ENCODE data around the gene VIPR2. TPM values are rescaled to one million over a fixed set of nuclear protein-coding genes. Genes with fewer than 3 reads are reported as not detected.
"Not testable (repeated sequence)": the region's sequence is repeated elsewhere in the genome, so short reads cannot be mapped to it uniquely, and the experiment has no call there.

VIPR2 gene
- total RNA-seq, 1 donor from 2014 or later, result not detected

DNA sequence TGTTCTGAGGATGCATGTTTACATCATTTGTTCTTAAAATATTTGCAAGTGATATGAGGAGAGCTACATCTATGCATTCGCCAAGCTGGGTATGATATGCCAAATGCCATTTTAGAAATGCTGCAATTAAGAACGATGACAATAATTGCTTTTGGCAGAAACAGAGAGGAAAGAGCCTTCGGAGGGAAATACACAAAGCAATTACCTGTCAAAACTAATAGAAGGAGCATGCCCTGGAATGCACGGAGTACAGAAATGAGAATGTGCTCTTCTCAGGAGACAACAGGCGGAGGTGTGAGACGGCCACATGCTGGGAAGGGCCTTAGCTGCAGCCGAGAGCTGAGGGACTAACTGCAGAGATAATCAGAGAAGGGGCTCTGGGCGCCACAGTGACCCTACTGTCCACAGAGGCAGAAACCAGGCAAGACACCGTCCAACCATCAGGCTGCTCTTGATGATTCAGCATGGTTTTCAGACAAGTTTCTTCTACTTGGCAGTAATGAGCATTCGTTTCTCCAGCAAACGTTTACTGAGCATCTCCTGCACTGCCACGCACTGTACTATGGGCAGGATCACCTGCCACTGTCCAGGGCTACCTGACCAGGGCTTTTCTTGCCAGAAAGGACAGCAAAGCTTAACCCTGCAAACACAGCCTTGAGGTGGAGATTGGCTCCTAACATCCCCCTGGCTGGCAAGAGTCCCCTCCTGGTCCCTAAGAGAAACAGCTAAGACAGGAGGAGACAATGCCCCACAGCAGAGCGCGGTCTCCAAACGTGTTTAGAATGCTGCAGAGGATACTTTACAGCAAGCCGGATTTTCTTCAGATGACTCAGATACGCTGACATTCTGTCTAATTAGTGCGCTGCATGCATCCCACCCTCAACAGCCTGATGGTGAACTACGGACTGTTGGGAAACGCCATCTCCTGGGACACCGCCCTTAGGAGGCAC lies 18.1 kb downstream of the VIPR2 start:
- H3K4me3 Mint-ChIP-seq, result no peak overlapping the region
- peaks cover 6% of the 10 kb centered on the region for H3K27me3 Mint-ChIP-seq
- ChIA-PET CTCF (no interaction called here), POLR2A (no interaction called here)
- intact Hi-C loops (cut with micrococcal nuclease), result no loop called here
- peaks cover 8% of the 10 kb centered on the region for H3K9me3 Mint-ChIP-seq
- TF ChIP-seq, protein P1, sequence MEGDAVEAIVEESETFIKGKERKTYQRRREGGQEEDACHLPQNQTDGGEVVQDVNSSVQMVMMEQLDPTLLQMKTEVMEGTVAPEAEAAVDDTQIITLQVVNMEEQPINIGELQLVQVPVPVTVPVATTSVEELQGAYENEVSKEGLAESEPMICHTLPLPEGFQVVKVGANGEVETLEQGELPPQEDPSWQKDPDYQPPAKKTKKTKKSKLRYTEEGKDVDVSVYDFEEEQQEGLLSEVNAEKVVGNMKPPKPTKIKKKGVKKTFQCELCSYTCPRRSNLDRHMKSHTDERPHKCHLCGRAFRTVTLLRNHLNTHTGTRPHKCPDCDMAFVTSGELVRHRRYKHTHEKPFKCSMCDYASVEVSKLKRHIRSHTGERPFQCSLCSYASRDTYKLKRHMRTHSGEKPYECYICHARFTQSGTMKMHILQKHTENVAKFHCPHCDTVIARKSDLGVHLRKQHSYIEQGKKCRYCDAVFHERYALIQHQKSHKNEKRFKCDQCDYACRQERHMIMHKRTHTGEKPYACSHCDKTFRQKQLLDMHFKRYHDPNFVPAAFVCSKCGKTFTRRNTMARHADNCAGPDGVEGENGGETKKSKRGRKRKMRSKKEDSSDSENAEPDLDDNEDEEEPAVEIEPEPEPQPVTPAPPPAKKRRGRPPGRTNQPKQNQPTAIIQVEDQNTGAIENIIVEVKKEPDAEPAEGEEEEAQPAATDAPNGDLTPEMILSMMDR (IDR thresholded peaks at IDR 0.05), result no peak
- H3K27ac Mint-ChIP-seq, result no peak overlapping the region
- ATAC-seq (ENCODE audit: low read depth) (no peak), DNase-seq (no peak)
- H3K4me1 Mint-ChIP-seq, result no peaks in the 10 kb centered on the region
- no peaks in the 10 kb centered on the region for H3K36me3 Mint-ChIP-seq (ENCODE audit: low read depth)

DNA sequence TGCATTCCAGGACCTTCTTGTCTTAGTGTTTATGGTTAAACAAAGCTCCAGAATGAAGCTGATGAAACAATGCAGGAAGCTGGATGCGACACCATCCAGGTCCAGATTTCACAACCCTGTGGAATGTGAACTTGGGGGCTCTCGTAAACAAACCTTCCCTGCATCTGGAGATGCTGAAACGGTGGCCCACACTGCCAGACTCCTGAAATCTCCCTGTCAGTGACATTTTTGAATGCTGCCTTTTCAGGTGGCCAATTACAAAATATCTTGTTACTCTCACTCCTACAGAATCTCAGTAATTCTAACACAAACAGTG lies 18.8 kb downstream of the VIPR2 start:
- ATAC-seq (ENCODE audit: low read depth) (no peak), DNase-seq (no peak)
- H3K4me1 Mint-ChIP-seq, result no peaks in the 10 kb centered on the region
- POLR2A ChIA-PET, result no interaction called here
- intact Hi-C loops (cut with micrococcal nuclease), result no loop called here
- peaks cover 6% of the 10 kb centered on the region for H3K27me3 Mint-ChIP-seq
- H3K4me3 Mint-ChIP-seq, result no peak overlapping the region
- H3K36me3 Mint-ChIP-seq (ENCODE audit: low read depth), result no peaks in the 10 kb centered on the region
- CTCF ChIA-PET, result no interaction called here
- H3K9me3 Mint-ChIP-seq, result peaks cover 10% of the 10 kb centered on the region
- H3K27ac Mint-ChIP-seq, result no peak overlapping the region
- TF ChIP-seq, protein P1 (IDR thresholded peaks at IDR 0.05), result no peak

DNA sequence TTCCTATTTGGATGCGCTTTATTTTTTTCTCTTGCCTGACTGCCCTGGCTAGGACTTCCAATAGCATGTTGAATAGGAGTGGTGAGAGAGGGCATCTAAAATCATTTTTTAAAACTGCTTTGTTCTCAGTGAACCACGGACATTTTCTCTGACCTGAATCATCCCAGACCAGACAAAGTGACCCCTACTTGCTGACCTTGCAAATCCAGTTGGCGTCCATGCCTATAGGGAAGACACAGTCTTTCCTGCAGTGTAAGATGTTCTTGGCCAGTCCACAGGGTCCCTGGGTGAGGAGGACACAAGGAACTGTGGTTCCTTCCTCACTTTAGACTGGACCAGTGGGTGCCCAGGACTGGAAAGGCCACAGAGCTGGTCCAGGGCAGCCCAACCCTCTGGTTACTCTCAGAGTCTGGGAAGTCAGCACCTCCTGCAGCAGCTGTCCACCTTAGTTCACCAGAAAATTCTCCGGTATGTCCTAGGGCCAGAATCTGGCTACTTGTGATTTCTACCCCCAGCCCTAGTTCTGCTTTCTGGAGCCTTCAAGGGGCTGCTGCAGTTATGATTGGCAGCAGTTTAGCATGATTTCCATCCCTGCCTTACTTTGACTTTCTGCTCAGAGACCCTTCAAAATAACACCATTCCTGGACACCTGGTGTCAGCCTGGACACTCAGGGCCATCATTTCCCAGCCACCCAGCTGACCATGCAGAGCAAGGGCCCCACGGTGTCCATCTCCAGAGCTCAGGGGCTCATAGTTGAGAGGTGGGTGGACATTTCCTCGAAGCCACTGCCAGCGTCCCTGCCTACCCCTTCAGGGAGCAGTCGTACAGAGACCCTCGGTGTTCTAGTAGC lies 19.3 kb downstream of the VIPR2 start:
- Mint-ChIP-seq H3K9me3 (peaks cover 10% of the 10 kb centered on the region), H3K27me3 (peaks cover 6% of the 10 kb centered on the region), H3K27ac (no peak overlapping the region), H3K36me3 (ENCODE audit: low read depth) (no peaks in the 10 kb centered on the region), H3K4me1 (no peaks in the 10 kb centered on the region), H3K4me3 (no peak overlapping the region)
- DNase-seq, result no peak
- ATAC-seq (ENCODE audit: low read depth), result no peak
- TF ChIP-seq, protein P1 (IDR thresholded peaks at IDR 0.05), result no peak
- ChIA-PET CTCF (no interaction called here), POLR2A (no interaction called here)
- intact Hi-C loops (cut with micrococcal nuclease), result no loop called here

DNA sequence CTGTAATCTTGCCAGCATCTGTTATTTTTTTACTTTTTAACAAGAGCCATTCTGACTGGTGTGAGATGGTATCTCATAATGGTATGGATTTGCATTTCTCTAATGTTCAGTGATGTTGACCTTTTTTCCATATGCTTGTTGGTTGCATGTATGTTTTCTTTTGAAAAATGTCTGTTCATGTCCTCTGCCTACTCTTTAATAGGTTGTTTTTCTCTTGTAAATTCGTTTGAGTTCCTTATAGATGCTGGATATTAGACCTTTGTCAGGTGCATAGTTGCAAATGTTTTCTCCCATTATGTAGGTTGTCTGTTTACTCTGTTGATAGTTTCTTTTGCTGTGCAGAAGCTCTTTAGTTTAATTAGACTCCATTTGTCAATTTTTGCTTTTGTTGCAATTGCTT lies 20.9 kb downstream of the VIPR2 start:
- H3K4me3 Mint-ChIP-seq; H3K27me3 Mint-ChIP-seq; DNase-seq; CTCF ChIA-PET; intact Hi-C loops (cut with micrococcal nuclease); POLR2A ChIA-PET; H3K4me1 Mint-ChIP-seq; ATAC-seq (ENCODE audit: low read depth); H3K36me3 Mint-ChIP-seq (ENCODE audit: low read depth); H3K27ac Mint-ChIP-seq: not testable (repeated sequence)
- peaks cover 10% of the 10 kb centered on the region for H3K9me3 Mint-ChIP-seq

DNA sequence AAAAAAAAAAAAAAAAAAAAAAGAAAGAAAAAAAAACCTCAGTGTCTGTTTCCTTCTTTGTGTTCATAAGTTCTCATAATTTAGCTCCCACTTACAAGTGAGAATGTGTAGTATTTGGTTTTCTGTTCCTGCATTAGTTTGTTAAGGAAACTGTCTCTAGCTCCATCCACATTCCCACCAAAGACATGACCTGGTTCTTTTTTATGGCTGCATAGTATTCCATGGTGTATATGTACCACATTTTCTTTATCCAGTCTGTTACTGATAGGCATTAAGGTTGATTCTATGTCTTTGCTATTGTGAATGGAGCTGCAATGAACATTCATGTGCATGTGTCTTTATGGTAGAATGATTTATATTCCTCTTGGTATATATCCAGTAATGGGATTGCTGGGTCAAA lies 21.4 kb downstream of the VIPR2 start:
- peaks cover 10% of the 10 kb centered on the region for H3K9me3 Mint-ChIP-seq
- POLR2A ChIA-PET; H3K36me3 Mint-ChIP-seq (ENCODE audit: low read depth); H3K4me1 Mint-ChIP-seq; H3K27ac Mint-ChIP-seq; H3K27me3 Mint-ChIP-seq; ATAC-seq (ENCODE audit: low read depth); H3K4me3 Mint-ChIP-seq; CTCF ChIA-PET; intact Hi-C loops (cut with micrococcal nuclease); DNase-seq: not testable (repeated sequence)

DNA sequence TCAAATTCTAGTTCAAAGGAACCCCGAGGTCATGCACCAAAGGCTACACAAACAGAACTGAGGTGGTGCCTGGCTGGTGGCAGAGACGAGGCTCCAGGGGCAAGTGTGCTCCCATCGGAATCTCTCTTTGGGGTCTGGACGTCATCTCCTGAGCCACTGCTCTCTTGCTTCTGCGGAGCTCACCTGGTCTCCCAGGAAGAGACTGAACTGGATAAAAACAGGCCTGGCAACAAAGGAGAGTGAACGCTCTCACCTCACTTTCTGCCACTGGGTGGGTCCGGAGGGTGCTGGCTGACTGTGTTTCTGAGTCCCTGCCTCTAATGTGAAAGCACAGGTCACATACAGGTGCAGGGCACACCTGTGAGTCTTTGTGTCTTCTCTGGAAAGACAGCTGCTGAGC lies 22.4 kb downstream of the VIPR2 start:
- POLR2A ChIA-PET, result no interaction called here

More for the DNA sequence above, 22.4 kb downstream of the VIPR2 start:
- CTCF ChIA-PET, result no interaction called here
- TF ChIP-seq, protein P1 (IDR thresholded peaks at IDR 0.05), result no peak
- H3K27ac Mint-ChIP-seq, result no peak overlapping the region
- ATAC-seq (ENCODE audit: low read depth), result no peak
- peaks cover 10% of the 10 kb centered on the region for H3K9me3 Mint-ChIP-seq
- no peak for DNase-seq
- no peak overlapping the region for H3K4me3 Mint-ChIP-seq
- intact Hi-C loops (cut with micrococcal nuclease), result no loop called here
- no peaks in the 10 kb centered on the region for H3K4me1 Mint-ChIP-seq
- H3K27me3 Mint-ChIP-seq, result peaks cover 2% of the 10 kb centered on the region
- no peaks in the 10 kb centered on the region for H3K36me3 Mint-ChIP-seq (ENCODE audit: low read depth)
